CD4-positive, alpha-beta T cell treated with Interleukin-21 for 1 hour (primary cell): ENCODE measurements around the gene P2RY2.
"Not testable (repeated sequence)": the region's sequence is repeated elsewhere in the genome, so short reads cannot be mapped to it uniquely, and the experiment has no call there.

Experiments used
- DNase-seq: peaks from one replicate; pipeline ENCODE4 v3.0.0-alpha.2; 2020

Gene P2RY2

DNA sequence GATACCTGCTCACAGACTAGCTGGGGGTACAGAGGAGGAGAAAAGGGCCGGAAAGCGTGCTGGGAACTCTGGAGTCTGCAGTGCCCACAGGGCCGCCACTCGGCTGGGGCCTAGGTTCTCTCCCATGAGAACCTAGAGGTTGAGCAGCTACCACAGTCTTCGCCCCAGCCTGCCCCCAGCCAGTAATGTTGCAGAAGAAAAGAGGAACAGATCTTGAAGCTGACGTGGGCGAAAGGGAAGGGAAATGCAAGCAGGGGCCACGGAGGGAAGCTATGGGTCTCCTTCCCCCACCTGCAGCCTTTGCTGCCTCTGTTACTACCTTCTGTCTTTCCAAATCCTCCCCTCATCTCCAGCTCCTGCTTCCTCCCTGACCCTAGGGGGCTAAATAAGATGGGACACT, 28.8 kb upstream of the P2RY2 start:
- DNase-seq: peak; percentile 28

- no peak for DNase-seq
These were observed 28.1 kb upstream of the P2RY2 start for GRCh38 chr11:73189723-73190556.

GRCh38 chr11:73190557-73190885, 27.6 kb upstream of the P2RY2 start:
- DNase-seq: no peak

- no peak for DNase-seq
These were observed 26.9 kb upstream of the P2RY2 start for GRCh38 chr11:73191151-73191550.

GRCh38 chr11:73192272-73192671, 25.8 kb upstream of the P2RY2 start:
- DNase-seq: no peak

DNA sequence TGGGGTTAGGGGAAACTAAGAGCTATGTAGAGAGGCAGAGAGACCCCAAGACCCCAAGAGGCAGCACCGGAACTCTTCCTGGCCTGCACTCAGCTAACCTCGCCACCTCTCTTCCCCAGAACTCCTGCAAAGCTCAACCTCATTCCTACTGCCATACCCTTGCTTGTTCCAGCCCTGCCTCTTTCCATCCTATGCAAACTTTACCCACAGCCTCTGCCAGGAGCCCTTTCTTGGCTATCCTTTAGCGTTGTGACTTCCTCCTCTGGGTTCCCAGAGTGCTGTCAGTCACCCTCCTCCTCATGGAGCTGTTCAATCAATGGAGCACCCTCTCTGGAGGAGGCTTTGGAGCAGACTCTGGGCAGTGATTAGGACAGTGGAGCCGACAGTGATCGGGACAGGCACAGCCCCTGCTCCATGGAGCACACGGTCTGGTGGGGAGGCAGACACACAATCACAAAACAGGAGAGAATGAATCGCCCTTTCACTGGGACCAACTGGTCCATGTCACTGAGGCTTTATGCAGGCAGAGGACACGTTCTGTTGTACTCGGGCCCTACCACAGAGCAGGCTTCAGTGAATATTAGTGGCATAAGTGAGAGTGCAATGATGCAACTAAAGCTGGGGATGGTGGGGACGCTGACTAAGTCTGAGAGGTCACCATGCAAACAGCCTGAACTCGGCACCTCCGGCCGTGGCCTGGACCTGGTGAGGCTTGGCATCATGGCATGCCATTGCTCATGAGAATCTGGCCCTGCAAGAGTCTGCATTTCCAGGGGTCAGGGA, 24.6 kb upstream of the P2RY2 start:
- DNase-seq: no peak

GRCh38 chr11:73194034-73194507, 24.0 kb upstream of the P2RY2 start:
- DNase-seq: no peak

GRCh38 chr11:73194593-73194992, 23.5 kb upstream of the P2RY2 start:
- DNase-seq: no peak

DNA sequence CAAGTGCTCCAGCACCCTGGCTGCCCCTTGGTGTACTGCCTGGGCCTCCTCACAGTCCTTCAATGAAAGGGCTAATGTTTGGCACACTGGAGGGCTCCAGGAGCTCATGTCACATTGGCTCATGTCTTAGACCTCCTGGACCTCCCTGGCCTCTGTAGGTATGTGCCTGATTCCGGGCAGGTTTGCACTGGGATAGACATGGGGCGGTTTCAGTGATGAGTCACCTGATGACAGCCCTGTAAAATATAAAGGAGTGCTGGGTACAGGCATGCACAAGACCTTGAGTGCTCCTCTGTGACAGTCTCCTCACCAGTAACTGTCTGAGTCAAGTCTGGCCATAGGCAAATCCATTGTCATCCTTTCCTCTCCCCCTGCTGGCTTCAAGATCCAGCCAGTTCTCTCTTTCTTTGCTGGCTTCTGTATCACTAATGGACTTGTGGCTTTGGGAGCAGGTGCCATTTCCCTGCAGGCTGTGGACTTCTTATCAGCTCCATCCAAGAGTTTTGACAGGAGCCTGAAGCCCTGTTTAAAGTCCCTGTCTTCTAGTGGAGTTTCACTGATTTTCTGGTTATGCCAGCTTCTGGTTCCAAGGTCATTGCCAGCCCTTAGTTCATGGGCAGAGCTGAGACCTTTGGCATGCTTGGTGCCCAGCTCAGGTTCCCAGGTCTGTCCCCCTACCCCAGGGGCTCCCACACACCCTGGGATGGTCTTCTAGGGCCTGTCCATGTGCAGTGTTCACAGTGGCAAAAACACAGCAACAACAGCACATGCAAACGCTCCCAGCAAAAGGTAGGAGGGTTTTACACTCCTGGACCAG, 22.7 kb upstream of the P2RY2 start:
- no peak for DNase-seq

DNA sequence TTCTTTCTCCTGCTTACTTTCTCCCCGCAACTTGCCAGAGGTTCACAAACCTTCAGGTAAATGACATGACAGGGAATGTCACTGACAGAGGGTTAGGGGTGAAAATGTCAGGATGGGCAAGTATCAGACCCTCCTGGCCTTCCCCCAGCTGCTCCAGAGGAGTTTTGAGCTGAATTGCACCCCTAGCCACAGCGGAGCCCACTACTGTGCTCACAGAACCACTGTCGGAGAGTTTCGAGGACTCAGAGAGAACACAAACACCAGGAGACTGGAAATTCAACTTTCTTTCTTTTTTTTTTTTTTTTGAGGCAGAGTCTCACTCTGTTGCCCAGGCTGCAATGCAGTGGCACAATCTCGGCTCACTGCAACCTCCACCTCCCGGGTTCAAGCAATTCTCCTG, 21.5 kb upstream of the P2RY2 start:
- DNase-seq: no peak

- DNase-seq: no peak
These were observed 20.7 kb upstream of the P2RY2 start for GRCh38 chr11:73197348-73197747.

- DNase-seq: not testable (repeated sequence)
These were observed 20.3 kb upstream of the P2RY2 start for GRCh38 chr11:73197787-73198186.

DNA sequence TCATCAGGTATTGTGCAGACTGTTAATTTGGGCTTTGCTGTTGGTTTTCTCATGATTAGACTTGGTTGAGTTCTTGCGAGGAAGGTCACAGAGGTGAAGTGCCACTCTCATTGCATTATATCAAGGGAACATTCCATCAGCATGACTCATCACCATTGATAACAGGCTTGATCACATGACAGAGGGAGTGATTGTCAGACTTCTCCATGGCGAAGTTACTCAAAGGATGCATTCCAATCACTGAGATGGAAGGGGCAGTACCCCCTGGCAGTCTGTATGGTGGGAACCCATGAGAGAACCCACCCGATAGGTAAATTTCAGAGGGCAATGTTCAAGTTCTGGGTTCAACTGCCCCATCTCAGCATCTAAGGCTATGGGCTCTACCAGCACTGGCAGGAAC, 19.4 kb upstream of the P2RY2 start:
- no peak for DNase-seq

DNA sequence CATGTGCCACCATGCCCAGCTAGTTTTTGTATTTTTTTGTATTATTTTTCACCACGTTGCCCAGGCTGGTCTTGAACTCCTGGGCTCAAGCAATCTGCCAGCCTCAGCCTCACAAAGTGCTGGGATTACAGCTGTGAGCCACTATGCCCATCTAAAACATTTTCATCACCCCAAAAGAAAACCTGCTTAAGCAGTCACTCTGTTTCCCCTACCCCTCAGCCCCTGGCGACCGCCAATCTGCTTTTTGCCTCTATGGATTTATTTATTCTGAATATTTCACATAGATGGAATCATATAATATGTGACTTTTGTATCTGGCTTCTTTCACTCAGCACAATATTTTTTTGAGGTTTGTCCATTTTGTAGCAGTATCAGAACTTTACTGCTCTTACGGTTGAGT, 18.6 kb upstream of the P2RY2 start:
- no peak for DNase-seq

DNA sequence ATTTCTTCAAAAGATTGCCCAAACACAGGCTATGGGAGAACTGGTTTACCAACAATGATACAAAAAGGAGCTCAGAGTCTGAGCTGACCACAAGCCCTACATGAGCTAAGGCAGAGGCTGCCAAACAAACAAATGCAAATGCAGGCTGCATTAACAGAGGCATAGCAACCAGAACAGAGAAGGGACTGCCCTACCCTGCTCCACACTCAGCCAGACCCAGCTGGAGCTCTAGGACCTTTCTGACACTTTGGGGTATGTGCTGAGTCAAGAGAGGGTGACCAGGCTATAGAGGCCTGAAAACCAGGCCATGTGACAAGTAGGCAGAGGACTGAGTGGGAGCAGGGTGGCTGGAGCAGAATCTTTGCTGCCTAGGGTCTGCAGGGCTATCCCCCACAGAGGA, 17.8 kb upstream of the P2RY2 start:
- DNase-seq: no peak

DNA sequence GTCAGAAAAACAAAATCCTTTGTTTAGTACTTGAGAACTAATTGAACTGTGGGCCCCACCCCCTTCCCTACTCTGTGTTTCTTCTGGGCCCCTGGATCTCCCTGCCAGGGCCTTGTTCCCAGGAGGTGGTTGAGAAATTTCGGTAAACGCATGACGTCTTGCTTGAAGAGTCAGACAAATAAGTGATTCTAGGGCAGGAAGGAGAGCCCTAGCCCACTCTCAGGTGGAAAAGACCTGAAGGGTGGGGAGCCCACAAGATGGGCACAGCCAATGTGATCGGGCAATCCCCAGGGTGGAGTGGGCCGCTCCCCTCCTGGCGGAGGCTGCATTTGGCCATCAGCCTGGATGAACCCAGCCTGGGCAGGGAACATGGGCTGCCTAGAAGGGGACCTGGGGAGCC, 16.8 kb upstream of the P2RY2 start:
- no peak for DNase-seq

GRCh38 chr11:73201888-73202780, 15.9 kb upstream of the P2RY2 start:
- DNase-seq: no peak

GRCh38 chr11:73203322-73203721, 14.8 kb upstream of the P2RY2 start:
- DNase-seq: no peak

- no peak for DNase-seq
These were observed 14.3 kb upstream of the P2RY2 start for GRCh38 chr11:73203790-73204189.

DNA sequence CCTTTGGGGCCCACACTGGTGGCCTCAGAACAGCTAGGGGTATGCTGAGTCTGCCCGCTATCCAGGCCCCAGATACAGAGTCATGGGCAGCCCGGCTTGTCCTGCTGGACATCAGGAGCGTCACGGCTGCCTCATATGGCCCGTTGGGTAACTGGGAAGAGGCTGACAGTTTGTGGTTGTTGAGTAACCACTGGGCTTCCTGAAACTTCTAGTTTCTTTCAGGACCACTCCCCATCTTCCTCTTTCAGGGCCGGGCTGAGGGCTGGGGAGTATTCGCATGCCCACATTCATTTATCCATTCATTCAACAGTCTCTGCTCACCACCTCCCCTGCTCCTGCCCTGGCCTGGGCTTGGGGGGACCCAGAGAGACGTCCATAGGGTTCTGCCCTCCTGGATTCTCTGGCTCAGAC, 13.4 kb upstream of the P2RY2 start:
- DNase-seq: no peak

DNA sequence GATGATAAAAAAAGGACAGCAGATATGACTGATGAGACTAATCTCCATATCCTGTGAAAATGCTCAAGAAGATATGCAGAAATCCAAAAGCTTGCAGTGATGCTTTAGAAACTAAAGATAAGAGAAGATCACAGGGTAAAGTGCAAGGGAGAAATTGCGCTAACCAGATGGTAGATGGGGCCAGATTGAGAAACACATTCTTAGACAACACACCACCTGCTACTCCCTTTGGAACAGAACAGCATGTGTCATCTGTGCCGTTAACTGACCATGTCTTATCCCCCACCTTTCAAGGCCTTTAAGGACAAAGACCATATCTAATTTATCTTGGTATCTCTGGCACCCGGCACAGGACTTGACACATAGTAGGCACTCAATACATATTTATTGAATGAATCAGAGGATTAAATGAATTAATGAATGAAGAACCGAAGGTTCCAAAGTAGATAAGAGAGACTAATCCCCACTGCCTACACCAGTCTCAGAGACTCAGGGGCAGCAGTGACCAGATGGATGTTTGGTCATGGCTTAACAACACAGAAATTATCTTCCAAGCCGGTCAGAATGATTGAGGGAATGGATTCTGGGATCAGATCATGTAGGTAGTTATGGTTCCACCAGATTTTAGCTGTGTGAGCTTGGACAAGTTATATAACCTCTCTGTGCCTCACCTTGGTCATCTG, 12.3 kb upstream of the P2RY2 start:
- no peak for DNase-seq

DNA sequence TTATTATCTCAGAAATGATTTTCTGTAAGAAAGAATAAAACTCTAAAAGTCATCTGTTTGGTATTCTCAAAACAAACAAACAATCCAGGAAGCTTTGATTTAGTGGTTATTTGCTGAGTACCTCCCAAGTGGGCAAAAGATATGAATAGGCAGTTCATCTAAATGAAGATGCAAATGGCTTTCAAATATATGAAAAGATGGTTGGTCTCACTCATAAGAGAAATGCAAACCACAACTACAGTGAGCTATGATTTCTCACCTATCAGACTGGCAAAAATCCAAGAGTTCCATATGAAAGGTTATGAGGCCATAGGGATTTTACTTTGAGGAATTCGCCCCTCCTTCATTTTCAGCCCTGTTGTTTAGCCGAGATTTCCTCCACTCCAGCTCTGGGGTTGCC, 11.3 kb upstream of the P2RY2 start:
- DNase-seq: no peak
